EH (cell line): Measurements from ENCODE around the gene LRRC30.
"Not testable (repeated sequence)": the region's sequence is repeated elsewhere in the genome, so short reads cannot be mapped to it uniquely, and the experiment has no call there.

Source experiments
- DNase-seq: peaks from one replicate; pipeline ENCODE4 v3.0.0-alpha.2; 2015; ENCODE audit warnings: low read depth

LRRC30 gene

DNA sequence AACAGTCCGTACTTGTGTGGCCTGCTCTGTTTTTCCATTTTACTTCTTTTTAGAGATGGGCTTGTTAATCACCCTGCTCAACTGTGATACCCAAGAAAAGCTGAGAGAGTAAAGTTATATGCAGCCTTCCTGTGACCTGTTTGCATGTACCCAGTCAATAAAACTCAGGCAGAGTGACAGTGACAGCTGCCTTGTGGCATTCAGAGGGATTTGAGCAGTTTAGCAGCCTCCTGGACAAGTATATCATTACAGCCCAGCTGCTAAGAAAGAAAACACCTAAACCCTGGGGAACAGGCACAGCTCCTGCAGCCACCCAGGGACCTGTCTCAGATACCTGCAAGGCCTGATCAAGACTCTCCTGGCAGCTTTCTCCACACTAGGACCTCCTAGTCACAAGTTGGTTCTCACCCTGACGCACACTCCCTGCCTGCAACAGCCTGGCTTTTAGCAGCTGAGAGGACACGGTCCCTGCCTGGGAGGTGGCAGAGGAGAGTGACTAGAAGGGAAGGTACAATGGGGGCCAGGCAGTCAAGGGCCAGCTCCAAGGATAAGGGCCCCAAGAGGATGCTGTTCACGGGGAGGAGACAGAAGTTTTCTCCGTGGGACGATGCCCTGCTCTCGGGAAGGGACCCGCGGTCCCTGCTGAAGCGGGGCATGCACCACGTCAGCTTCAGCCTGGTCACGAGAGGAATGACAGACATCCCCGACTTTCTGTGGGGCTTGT, at the start of gene LRRC30:
Gene LRRC30, plus strand, starts transcription at position 464 of the 724 bp plus-strand sequence. Its CDS starts 50 bp downstream, at position 514.
- DNase-seq = no peak

DNA sequence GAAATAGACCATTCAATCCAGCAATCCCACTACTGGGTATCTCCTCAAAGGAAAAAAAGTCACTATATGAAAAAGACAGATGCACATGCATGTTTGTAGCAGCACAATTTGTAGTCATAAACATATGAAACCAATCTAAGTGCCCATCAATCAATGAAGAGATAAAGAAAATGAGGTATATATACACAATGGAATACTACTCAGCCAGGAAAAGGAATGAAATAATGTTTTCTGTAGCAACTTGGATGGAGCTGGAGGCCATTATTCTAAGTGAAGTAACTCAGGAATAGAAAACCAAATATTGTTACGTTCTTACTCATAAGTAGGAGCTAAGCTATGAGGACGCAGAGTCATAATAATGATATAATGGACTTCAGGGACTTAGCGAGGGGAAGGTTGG, 45.2 kb upstream of the LRRC30 start:
- DNase-seq = no peak

GRCh38 chr18:7190547-7191156, 40.2 kb upstream of the LRRC30 start:
- DNase-seq = no peak

- DNase-seq = no peak
Observed at GRCh38 chr18:7191736-7192135, 39.2 kb upstream of the LRRC30 start.

DNA sequence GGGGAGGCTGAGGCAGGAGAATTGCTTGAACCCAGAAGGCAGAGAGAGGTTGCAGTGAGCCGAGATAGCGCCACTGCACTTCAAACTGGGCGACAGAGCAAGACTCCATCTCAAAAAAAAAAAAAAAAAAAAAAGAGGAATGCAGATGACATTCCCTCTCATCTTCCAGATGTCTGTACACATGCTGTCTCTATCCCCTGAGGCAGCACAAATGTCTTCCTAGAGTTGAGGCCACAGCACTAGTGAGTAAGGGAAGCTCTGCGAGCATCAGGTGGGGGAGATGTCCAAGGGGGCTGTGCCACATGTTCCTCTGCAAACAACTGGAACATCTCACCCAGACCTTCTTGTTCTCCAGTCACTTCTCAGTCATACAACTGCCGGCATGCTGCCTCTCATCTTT, 35.6 kb upstream of the LRRC30 start:
- DNase-seq = no peak

DNA sequence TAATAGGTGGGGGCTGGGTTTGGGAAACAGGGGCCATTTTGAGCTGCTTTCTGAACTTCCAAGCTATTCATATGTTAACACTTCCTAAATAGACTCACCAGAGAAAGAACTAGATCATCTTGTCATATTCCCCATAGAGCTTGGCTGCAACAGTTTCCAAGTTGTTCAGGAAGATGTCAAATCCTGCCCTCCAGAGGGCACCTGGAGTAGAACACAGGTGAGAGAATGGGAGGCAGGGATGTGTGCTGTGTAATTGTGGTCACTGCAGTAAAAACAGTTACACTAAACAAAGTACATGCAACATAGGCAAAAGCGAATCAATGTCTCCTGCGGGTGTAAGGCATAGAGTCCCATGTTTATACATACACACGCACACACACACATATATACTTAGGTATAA, 34.5 kb upstream of the LRRC30 start:
- no peak for DNase-seq

DNA sequence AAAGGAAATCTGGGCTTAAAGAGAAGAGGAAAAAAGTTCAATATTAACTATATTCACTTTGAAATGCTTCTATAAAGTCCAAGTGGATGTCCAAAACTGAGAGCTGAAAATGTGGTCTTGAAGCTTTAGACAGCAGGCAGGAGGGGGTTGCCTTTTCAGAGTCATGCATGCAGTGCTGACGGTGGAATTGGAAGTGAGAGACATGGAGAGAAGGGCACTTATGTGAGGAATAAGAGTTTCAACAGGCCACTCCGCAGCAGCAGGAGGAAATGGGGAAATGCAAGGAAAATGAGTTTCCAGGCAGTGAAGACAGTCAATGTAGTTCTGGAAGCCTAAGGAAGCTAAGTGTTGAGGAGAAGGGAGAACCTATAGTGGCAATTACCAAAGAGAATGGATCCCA, 33.0 kb upstream of the LRRC30 start:
- no peak for DNase-seq

DNA sequence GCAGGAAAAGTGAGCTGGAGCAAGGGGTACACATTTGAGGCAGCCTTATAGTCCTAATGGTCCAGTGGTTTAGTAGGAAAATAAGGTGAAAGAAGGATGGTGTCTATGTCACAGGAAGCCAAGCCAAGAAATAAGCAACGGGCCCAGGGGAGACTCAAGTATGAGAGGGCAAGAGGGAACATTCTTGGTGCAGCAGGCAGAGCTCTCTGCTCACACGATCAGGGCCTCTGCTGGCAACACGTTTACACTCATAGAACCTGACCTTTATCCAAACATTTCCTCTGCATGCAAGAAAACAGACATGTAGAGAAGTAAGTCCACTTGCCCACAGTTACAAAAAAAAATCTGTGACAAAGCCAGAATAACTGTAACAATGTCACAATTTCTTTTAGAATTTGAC, 32.6 kb upstream of the LRRC30 start:
- DNase-seq = no peak

DNA sequence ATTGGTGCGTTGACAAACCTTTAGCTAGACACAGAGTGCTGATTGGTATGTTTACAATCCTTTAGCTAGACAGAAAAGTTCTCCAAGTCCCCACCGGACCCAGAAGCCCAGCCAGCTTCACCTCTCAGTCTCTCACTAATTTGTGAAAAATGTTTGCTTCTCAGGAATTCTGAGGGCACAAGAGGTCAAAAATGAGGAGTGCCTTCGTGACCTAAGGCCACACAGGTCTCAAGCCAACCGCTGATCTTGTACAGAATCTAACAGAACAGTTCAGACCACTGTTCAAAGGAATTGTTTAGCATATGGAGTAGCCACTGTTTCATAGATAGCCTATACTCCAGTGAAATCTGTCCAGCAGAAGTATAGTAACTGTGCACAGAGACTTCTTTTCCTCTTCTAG, 29.8 kb upstream of the LRRC30 start:
- DNase-seq = no peak

DNA sequence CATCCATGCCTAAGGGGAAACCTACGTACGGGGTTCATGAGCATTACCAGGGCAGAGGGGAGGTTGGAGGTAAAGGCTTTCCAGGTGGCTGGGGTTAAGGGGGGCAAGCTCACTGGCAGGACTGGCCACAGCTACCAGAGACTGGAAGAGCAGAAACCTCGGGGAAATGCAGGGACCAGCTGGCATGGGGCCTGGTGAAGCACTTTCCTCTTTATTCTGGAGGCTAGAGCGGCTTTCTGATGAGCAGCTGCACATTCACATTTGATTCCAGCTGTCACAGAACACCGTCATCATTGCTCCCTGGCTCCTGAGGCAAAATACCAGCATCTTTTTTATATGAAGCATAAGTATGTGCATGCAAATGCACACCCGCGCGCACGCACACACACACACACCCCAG, 28.7 kb upstream of the LRRC30 start:
- DNase-seq = no peak

- DNase-seq = not testable (repeated sequence)
Observed at GRCh38 chr18:7203601-7204000, 27.3 kb upstream of the LRRC30 start.

GRCh38 chr18:7205346-7205745, 25.5 kb upstream of the LRRC30 start:
- DNase-seq = peak; percentile 15

DNA sequence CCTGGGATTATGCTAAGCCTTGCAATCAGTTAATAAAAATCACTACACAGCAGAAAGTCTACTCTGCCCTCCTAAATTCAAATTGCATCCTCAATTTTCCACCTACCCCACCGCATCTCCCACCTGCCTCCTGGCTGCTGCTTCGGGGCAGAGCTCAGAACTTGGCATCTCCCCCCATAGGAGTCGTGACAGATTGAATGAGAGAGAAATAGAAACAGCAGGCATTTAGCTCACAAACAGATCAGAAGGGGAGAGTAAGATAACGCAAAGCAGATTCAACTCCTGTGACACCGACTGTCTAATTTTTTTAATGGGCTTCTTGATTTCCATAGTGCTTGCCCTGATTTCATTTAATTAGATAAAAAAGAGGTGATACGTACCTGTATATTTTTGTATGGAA, 24.7 kb upstream of the LRRC30 start:
- DNase-seq = no peak

DNA sequence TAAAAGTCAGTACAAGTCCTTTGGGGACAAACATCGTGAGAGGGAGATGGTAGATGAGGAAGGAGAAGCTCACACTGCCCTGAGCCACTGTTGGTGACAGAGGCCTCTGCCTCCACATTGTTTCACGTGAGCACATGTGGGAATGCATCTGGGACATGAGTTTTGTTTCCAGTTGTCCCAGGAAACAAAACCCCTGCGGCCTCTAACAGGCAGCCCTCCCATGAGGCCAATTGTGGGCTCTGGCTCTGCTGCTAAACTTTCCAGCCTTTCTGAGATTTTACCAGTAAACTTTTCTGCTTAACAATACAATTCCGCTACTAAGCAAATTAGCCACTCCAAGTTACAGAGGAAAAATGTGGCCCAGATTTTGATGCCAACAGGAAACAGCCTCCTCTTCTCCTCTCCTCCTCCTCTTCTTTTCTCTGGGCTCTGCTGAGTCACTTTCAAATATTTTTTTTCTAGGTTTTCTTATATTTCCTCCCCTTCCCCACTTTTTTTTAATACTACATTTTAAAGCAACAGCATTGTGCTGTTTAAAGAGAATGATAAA, 23.4 kb upstream of the LRRC30 start:
- no peak for DNase-seq

GRCh38 chr18:7221424-7222155, 9.3 kb upstream of the LRRC30 start:
- peak; percentile 72 for DNase-seq

GRCh38 chr18:7224198-7224597, 6.7 kb upstream of the LRRC30 start:
- DNase-seq = no peak

GRCh38 chr18:7232218-7232617, 1.3 kb downstream of the LRRC30 start:
- no peak for DNase-seq

GRCh38 chr18:7233134-7233810, 2.4 kb downstream of the LRRC30 start:
- DNase-seq = no peak

DNA sequence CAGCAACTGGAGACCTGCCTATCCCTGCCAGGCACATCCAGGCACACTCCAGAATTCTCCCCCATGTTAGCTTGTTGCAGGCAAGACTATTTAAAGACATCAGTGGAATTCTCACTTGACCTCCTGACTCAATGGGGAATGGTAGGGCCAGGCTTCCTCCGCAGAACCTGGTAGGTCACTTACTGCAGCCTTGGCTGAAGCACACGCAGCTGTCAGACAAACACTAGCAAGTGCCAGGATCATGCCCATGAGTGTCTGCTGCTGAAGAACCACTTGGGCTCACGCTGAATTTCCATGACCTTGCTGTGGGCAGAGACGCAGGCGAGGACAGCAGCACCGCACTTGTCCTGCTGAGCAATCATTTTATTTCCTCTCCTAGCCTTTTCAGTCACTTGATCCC, 3.2 kb downstream of the LRRC30 start:
- no peak for DNase-seq

GRCh38 chr18:7234956-7235355, 4.1 kb downstream of the LRRC30 start:
- DNase-seq = no peak

- no peak for DNase-seq
Observed at GRCh38 chr18:7236072-7236471, 5.2 kb downstream of the LRRC30 start.

- no peak for DNase-seq
Observed at GRCh38 chr18:7236933-7237332, 6.0 kb downstream of the LRRC30 start.
